Osteocyte (in vitro differentiated cells): ENCODE data around the gene ANKMY2. TPM values are rescaled to one million over a fixed set of nuclear protein-coding genes. Genes with fewer than 3 reads are reported as not detected.

Experiments used
- DNase-seq: peaks from one replicate; pipeline ENCODE4 v3.0.0; 2021; ENCODE audit warnings: mixed read lengths; ENCODE audit not compliant: unreplicated experiment; ENCODE audit errors: extremely low spot score
- H3K27ac Mint-ChIP-seq: one replicate; pipeline ENCODE4 v1.8.0; 2021; ENCODE audit warnings: mild to moderate bottlenecking, mixed read lengths; ENCODE audit not compliant: unreplicated experiment
- H3K27me3 Mint-ChIP-seq: one replicate; pipeline ENCODE4 v1.8.0; 2021; ENCODE audit warnings: mixed read lengths; ENCODE audit not compliant: unreplicated experiment
- H3K36me3 Mint-ChIP-seq: one replicate; pipeline ENCODE4 v1.8.0; 2021; ENCODE audit warnings: mixed read lengths; ENCODE audit not compliant: unreplicated experiment
- H3K4me1 Mint-ChIP-seq: one replicate; pipeline ENCODE4 v1.8.0; 2021; ENCODE audit warnings: mixed read lengths; ENCODE audit not compliant: unreplicated experiment
- H3K4me3 Mint-ChIP-seq: one replicate; pipeline ENCODE4 v1.8.0; 2021; ENCODE audit warnings: mild to moderate bottlenecking, moderate library complexity, mixed read lengths; ENCODE audit not compliant: unreplicated experiment
- H3K9me3 Mint-ChIP-seq: one replicate; pipeline ENCODE4 v1.8.0; 2021; ENCODE audit warnings: mixed read lengths; ENCODE audit not compliant: unreplicated experiment
- CTCF ChIP-seq: fragments of 200-600 bp; sonication (generic); IDR thresholded peaks from 2 replicates; pipeline ENCODE4 v1.5.0; 2021; ENCODE audit warnings: antibody characterized with exemption, mild to moderate bottlenecking, moderate library complexity
- total RNA-seq: library from RNA; stranded (reverse); gene quantifications from 2 replicates; pipeline ENCODE4 v1.2.1, GENCODE V29; 2021

ANKMY2 gene
- total RNA-seq, 1 donor from 2014 or later = 16.9 TPM

GRCh38 chr7:16559497-16560179 is 85.9 kb downstream of the ANKMY2 start:
- H3K4me1 Mint-ChIP-seq = peaks cover 13% of the 10 kb centered on the region
- no peaks in the 10 kb centered on the region for H3K9me3 Mint-ChIP-seq
- TF ChIP-seq CTCF = no peak
- H3K27me3 Mint-ChIP-seq = no peaks in the 10 kb centered on the region
- H3K36me3 Mint-ChIP-seq = no peaks in the 10 kb centered on the region
- no peak overlapping the region for H3K27ac Mint-ChIP-seq
- H3K4me3 Mint-ChIP-seq = no peak overlapping the region
- DNase-seq = no peak

- Mint-ChIP-seq H3K9me3 (no peaks in the 10 kb centered on the region), H3K36me3 (no peaks in the 10 kb centered on the region), H3K27me3 (no peaks in the 10 kb centered on the region), H3K27ac (no peak overlapping the region), H3K4me3 (no peak overlapping the region), H3K4me1 (peaks cover 7% of the 10 kb centered on the region)
- TF ChIP-seq CTCF = no peak
- no peak for DNase-seq
Measured at GRCh38 chr7:16558761-16559302, 86.7 kb downstream of the ANKMY2 start.

- no peak for TF ChIP-seq CTCF
- H3K27ac Mint-ChIP-seq = no peak overlapping the region
- H3K36me3 Mint-ChIP-seq = no peaks in the 10 kb centered on the region
- H3K9me3 Mint-ChIP-seq = no peaks in the 10 kb centered on the region
- H3K4me3 Mint-ChIP-seq = no peak overlapping the region
- no peak for DNase-seq
- H3K4me1 Mint-ChIP-seq = no peaks in the 10 kb centered on the region
- peaks cover 3% of the 10 kb centered on the region for H3K27me3 Mint-ChIP-seq
Measured at GRCh38 chr7:16556359-16556758, 89.2 kb downstream of the ANKMY2 start.

GRCh38 chr7:16554518-16555236 is 90.9 kb downstream of the ANKMY2 start:
- Mint-ChIP-seq H3K4me1 (no peaks in the 10 kb centered on the region), H3K27me3 (peaks cover 3% of the 10 kb centered on the region), H3K36me3 (no peaks in the 10 kb centered on the region), H3K9me3 (no peaks in the 10 kb centered on the region), H3K27ac (no peak overlapping the region), H3K4me3 (no peak overlapping the region)
- DNase-seq = no peak
- no peak for TF ChIP-seq CTCF

- Mint-ChIP-seq H3K4me1 (no peaks in the 10 kb centered on the region), H3K27me3 (peaks cover 3% of the 10 kb centered on the region), H3K27ac (no peak overlapping the region), H3K4me3 (no peak overlapping the region), H3K36me3 (no peaks in the 10 kb centered on the region), H3K9me3 (no peaks in the 10 kb centered on the region)
- no peak for DNase-seq
- no peak for TF ChIP-seq CTCF
Measured at GRCh38 chr7:16550671-16551070, 94.9 kb downstream of the ANKMY2 start.
